Esophagus squamous epithelium (tissue), 4 donors: ENCODE results near the gene PLK5.
"Not testable (repeated sequence)": the region's sequence is repeated elsewhere in the genome, so short reads cannot be mapped to it uniquely, and the experiment has no call there.

Source experiments
- POLR2A ChIP-seq, 4 donors: fragments of 450-650 bp; IDR thresholded peaks; one replicate each; pipeline ENCODE4 v1.6.1; 2017; ENCODE audit warnings: antibody characterized with exemption in 4 of 4, mild to moderate bottlenecking in 4 of 4, moderate library complexity in 3 of 4
- TF ChIP-seq, protein P1 (sequence below), 6 experiments: fragments of 450-650 bp in 4 of 6; fragments of 200-600 bp in 2 of 6; sonication (generic) in 2 of 6; IDR thresholded peaks; one replicate each; pipeline ENCODE4 v1.5.1; 2016 to 2019; ENCODE audit warnings: antibody characterized with exemption in 6 of 6, mild to moderate bottlenecking in 4 of 6, moderate library complexity in 4 of 6

GRCh38 chr19:1499231-1499630 lies 24.6 kb upstream of the PLK5 start:
- TF ChIP-seq, protein P1, sequence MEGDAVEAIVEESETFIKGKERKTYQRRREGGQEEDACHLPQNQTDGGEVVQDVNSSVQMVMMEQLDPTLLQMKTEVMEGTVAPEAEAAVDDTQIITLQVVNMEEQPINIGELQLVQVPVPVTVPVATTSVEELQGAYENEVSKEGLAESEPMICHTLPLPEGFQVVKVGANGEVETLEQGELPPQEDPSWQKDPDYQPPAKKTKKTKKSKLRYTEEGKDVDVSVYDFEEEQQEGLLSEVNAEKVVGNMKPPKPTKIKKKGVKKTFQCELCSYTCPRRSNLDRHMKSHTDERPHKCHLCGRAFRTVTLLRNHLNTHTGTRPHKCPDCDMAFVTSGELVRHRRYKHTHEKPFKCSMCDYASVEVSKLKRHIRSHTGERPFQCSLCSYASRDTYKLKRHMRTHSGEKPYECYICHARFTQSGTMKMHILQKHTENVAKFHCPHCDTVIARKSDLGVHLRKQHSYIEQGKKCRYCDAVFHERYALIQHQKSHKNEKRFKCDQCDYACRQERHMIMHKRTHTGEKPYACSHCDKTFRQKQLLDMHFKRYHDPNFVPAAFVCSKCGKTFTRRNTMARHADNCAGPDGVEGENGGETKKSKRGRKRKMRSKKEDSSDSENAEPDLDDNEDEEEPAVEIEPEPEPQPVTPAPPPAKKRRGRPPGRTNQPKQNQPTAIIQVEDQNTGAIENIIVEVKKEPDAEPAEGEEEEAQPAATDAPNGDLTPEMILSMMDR (IDR thresholded peaks at IDR 0.05), result not testable (repeated sequence)
- TF ChIP-seq POLR2A (IDR thresholded peaks at IDR 0.05), result not testable (repeated sequence)
